Non-pigmented ciliary epithelial cell (primary cell): ENCODE results near the gene SEZ6L2.
"Not testable (repeated sequence)": the region's sequence is repeated elsewhere in the genome, so short reads cannot be mapped to it uniquely, and the experiment has no call there.

Experiments used
- DNase-seq: peaks from one replicate; pipeline ENCODE4 v3.0.0-alpha.2; 2010; ENCODE audit warnings: low read depth

The SEZ6L2 gene

GRCh38 chr16:29889372-29889771, 10.0 kb downstream of the SEZ6L2 start:
- DNase-seq = not testable (repeated sequence)

DNA sequence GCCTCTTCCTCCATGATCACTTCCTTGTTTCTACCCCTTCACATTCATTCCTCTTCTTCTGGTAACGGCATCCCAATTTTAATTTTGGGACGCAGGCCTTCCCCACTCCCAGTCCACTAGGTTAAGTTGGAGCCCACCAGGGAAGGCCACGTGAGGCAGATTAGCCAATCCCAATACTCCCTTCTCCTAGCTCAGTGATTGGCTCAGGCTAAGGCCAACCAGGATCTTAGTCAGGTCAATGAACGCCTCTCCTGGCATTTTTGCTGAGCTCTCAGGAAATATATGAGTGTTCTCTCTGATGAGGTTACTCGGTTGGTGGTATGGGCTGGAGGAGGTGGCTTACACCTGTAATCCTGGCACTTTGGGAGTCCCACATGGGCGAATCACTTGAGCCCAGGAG, 15.4 kb downstream of the SEZ6L2 start:
- no peak for DNase-seq

DNA sequence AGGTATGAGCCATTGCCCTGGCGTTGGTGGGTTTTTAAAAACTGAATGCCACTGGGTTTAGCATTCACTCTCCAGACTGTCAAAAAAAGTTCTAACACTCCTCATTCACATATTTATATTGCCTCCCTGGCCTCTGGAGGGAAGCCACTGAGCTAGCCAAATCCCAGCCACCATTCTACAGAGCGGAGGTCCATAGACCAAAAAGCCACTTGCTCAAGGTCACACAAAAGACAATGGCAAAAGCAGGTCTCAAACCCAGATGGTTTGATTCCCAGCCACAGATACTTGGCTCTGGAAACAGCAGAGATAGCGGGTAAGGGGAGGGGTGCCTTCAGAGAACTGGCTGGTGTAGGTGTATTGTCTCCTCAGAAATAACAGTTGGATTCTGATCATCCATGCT, 18.3 kb downstream of the SEZ6L2 start:
- no peak for DNase-seq

DNA sequence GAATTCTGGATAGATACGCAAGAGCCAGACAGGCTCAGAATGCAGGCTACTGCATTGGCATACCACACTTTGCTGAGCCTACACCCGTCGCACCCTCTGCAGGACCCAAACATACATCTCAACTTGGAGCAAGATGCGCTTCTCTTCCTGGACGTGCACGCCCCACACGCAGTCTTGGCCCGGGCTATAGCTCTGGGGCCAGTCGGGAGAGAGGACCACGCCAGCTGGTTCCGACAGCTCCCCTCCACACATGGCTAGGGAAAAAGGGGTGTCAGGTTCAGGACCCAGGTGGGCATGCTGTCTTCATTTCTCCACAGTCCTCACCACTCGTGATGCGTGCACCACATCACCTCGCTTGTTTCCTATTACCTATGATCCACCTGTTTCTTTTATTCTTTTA, 21.2 kb downstream of the SEZ6L2 start:
- DNase-seq = no peak

DNA sequence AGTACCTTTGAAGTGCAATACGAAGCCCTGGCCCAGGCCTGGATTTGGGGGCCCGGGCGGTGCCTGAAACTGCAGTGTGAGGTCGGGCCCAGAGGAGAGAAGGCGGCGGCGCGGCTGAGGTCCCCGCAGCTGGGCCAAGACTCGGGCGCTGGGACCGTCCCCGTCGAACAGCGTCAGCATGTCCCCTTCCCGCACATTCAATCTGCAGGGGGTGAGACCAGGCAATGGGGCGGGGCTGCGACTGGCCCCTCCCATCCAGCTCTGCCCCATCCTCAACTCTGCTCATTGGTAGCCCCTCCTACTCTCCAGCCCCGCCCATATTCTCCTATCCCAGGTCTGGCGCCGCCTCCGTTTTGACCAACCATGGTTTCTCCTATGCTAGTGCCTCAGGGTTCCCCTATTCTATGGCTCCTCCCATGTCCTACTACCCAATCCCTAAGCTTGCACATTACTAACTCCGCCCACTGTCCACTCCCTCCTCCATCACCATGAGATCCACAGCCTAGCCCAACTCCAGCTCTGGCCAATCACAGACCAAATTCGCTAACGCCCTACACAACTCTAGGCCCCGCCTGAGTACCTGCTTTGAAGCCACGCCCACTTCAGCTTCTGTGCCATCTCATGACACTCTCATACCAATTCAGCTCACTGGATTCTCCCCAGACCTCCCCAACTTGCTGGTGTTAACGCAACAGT, 21.9 kb downstream of the SEZ6L2 start:
- no peak for DNase-seq

- DNase-seq = no peak
Observed at GRCh38 chr16:29876594-29877249, 22.6 kb downstream of the SEZ6L2 start.

DNA sequence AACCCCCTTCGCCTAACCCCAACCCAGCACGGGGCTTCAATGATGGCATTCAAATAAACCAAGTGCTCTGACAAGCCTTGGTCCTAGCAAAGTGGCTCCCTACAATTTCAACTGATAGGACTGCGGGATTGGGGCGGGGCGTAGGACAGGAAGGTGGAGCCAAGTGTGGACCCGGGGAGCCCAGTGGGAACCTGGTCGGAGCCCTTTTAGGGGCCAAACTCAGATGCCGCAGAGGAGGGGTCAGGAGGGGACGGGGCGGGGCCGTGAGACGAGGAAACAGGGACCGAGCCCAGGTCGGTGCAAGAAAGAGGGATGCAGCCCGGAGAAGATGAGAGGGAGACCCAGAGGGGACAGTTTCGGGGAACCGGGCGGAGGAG, 23.1 kb downstream of the SEZ6L2 start:
- no peak for DNase-seq

DNA sequence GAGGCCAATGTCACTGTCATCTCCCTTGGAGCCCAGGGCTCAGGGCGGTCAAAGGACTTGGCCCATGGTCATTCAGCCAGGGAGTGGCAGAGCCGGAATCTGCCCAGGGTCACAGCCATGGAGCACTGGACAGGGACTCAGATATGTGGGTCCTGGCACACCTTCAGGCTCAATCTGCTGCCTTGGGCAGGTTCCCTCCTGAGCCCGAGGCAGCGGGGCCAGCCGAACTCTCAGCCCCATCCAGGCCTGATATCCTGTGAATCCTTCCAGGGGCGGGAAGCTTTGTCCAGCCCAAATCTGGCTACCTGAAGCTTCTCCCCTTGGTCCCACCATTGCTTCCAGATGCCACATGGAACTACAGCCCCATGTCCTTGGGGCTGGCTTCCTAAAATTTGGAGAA, 24.1 kb downstream of the SEZ6L2 start:
- DNase-seq = no peak

DNA sequence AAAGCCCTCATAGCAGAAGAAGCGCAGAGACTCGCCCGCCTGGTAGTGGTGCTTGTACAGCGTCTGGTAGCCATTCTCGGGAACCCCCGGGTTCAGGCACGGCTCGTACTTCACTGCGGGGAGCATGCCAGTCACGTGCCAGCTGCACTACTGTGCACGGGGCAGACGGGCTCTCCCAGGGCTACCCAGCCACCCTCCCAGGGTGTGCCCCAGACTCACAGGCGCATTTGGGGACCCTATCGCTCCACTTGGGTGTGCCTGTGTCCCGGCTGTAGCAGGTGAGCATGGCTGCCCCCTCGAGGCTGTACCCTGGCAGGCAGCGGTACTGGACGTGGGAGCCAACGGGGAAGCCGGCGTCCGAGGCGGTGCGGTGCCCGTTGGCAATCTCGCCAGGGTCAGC, 26.0 kb downstream of the SEZ6L2 start:
- no peak for DNase-seq

DNA sequence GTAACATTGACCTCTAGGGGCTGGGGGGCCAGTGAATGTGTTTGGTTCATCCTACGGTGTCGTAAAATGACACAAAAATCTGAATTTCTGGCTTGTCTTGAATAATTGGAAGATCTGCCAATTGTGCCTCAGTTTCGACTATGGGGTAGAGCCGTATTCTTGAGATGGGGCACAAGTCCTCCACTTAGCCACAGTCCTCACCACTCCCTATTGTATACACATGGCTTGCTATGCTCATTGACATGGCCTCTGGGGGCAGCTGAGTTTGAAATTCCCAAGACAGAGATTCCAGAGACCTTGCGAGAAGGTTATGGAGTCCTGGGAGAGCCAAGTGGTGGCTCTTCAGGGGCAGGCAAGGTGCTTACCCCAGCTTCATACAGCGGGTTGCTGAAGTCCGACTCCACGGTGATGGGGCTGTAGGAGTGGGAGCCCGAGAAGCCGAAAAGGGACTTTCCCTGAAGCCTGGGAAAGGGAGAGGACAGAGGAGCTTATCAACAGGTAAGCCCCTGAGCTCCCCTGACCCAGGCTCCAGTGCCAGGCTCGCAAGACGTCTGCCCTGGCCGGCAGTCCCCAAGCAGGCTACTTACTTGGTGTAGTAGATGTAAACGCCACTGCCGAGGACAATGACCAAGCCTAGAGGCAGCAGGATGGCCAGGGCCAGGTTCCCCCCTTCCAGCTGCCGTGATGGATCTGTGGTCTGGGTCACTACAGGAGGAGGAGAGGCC, 27.4 kb downstream of the SEZ6L2 start:
- DNase-seq = no peak

GRCh38 chr16:29869067-29869466, 30.3 kb downstream of the SEZ6L2 start:
- not testable (repeated sequence) for DNase-seq

GRCh38 chr16:29868396-29869009, 30.8 kb downstream of the SEZ6L2 start:
- no peak for DNase-seq

- DNase-seq = no peak
Observed at GRCh38 chr16:29864205-29864604, 35.1 kb downstream of the SEZ6L2 start.

GRCh38 chr16:29863669-29863984, 35.7 kb downstream of the SEZ6L2 start:
- DNase-seq = no peak

GRCh38 chr16:29862884-29863668, 36.3 kb downstream of the SEZ6L2 start, which contains the start of gene CDIPT:
TSS of gene CDIPT (minus strand) at chr16:29863226. CDS start at chr16:29862857, 369 bp downstream.
- peak; percentile 88 for DNase-seq

- DNase-seq = no peak
Observed at GRCh38 chr16:29862383-29862883, 36.9 kb downstream of the SEZ6L2 start.

- no peak for DNase-seq
Observed at GRCh38 chr16:29860218-29860617, 39.1 kb downstream of the SEZ6L2 start.

GRCh38 chr16:29858974-29859373, 40.4 kb downstream of the SEZ6L2 start:
- DNase-seq = no peak

DNA sequence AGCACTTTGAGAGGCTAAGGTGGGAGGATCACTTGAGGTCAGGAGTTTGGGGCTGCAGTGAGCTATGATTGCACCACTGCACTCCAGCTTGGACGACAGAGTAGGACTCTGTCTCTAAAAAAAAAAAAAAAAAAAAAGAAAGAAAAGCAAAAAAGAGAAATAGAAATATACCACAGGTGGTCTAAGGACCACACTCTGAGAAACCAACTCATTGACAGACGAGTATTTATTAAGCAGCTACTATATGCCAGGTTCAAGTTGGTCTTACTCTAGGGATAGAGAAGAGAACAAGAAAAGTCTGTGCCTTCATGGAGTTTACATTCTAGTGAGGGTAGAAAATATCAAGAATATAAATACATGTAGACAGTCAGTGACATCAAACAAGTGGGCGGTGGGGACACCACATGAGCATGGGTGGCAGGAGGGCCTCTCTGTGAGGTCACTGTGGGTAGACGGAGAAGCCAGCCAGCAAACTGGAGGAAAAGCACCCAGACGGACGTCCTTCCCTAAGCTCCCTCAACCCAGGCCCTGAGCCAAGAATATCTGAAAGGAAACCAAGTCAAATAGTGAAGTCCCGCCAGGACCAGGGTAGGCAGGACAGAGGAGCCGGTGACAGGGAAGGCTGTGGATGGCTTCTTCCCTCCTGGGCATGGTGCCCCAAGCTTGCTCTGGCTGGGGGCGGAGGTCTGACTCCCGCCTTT, 41.1 kb downstream of the SEZ6L2 start:
- no peak for DNase-seq

DNA sequence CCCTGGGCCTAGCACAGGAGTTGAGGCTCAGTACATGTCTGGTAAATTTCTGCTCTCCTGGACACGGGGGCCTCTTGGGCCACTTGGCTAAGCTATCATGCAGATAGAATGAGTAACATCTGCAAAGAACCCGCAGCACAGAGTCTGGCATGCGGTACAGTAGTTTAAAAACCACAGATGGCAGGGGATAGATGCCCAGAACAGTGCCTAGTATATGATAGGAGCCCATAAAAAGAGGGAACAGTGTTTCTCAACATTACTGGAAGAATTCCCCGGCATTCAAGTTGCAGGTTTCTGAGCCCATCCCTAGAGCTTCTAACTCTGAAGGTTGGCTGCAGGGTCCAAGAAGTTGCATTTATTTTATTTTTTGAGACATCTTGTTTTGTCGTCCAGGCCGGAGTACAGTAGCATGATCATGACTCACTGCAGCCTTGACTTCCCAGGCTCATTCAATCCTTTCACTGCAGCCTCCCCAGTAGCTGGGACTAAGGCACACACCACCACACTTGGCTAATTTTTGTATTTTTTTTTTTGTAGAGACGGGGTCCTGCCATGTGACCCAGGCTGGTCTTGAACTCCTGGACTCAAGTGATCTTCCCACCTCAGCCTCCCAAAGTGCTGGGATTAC, 42.1 kb downstream of the SEZ6L2 start:
- DNase-seq = no peak
